GM19452 (cell line): ENCODE data around the gene OR10V1.
"Not testable (repeated sequence)": the region's sequence is repeated elsewhere in the genome, so short reads cannot be mapped to it uniquely, and the experiment has no call there.

Experiments
- ATAC-seq: cut with Tn5 transposase; IDR thresholded peaks from one replicate; pipeline ENCODE4 v1.9.1; 2021; ENCODE audit not compliant: unreplicated experiment

OR10V1 gene

GRCh38 chr11:59710136-59710847, 3.4 kb downstream of the OR10V1 start:
- no peak for ATAC-seq

- ATAC-seq: no peak
Measured at GRCh38 chr11:59708537-59708936, 5.1 kb downstream of the OR10V1 start.

GRCh38 chr11:59707371-59707770, 6.3 kb downstream of the OR10V1 start:
- no peak for ATAC-seq

- ATAC-seq: no peak
Measured at GRCh38 chr11:59706518-59707285, 6.9 kb downstream of the OR10V1 start.

GRCh38 chr11:59705294-59705693, 8.4 kb downstream of the OR10V1 start:
- ATAC-seq: no peak

GRCh38 chr11:59703515-59703914, 10.1 kb downstream of the OR10V1 start:
- not testable (repeated sequence) for ATAC-seq

GRCh38 chr11:59700157-59700556, 13.5 kb downstream of the OR10V1 start:
- not testable (repeated sequence) for ATAC-seq

- no peak for ATAC-seq
Measured at GRCh38 chr11:59698506-59698905, 15.1 kb downstream of the OR10V1 start.

- no peak for ATAC-seq
Measured at GRCh38 chr11:59692915-59693314, 20.7 kb downstream of the OR10V1 start.

- no peak for ATAC-seq
Measured at GRCh38 chr11:59691156-59691555, 22.5 kb downstream of the OR10V1 start.

- ATAC-seq: no peak
Measured at GRCh38 chr11:59689015-59689414, 24.6 kb downstream of the OR10V1 start.

- not testable (repeated sequence) for ATAC-seq
Measured at GRCh38 chr11:59681260-59681725, 32.4 kb downstream of the OR10V1 start.

GRCh38 chr11:59680287-59681154, 33.1 kb downstream of the OR10V1 start:
- peak; percentile 89 for ATAC-seq

GRCh38 chr11:59679347-59679746, 34.3 kb downstream of the OR10V1 start:
- no peak for ATAC-seq

GRCh38 chr11:59678813-59679165, 34.9 kb downstream of the OR10V1 start:
- no peak for ATAC-seq

GRCh38 chr11:59678118-59678812, 35.4 kb downstream of the OR10V1 start:
- ATAC-seq: no peak

- no peak for ATAC-seq
Measured at GRCh38 chr11:59676205-59676604, 37.4 kb downstream of the OR10V1 start.

- ATAC-seq: no peak
Measured at GRCh38 chr11:59674291-59674690, 39.4 kb downstream of the OR10V1 start.

GRCh38 chr11:59673291-59673690, 40.4 kb downstream of the OR10V1 start:
- ATAC-seq: no peak

- no peak for ATAC-seq
Measured at GRCh38 chr11:59671471-59671870, 42.2 kb downstream of the OR10V1 start.

- no peak for ATAC-seq
Measured at GRCh38 chr11:59669611-59670009, 44.0 kb downstream of the OR10V1 start.
